HFF-Myc (cell line): ENCODE measurements around the gene NEMP2.

Experiments
- DNase-seq: peaks from one replicate; pipeline ENCODE4 v3.0.0-alpha.2; 2011; ENCODE audit warnings: low read depth; ENCODE audit errors: extremely low read depth
- H3K4me3 ChIP-seq: replicated peaks from 2 replicates; pipeline ENCODE4 v1.5.1; 2011; ENCODE audit warnings: low read depth, mild to moderate bottlenecking, control low read depth, low read length
- CTCF ChIP-seq: IDR thresholded peaks from 2 replicates; pipeline ENCODE4 v1.5.1; 2012; ENCODE audit warnings: mild to moderate bottlenecking, low read depth, low read length, control low read depth; ENCODE audit errors: missing control alignments

Gene NEMP2

GRCh38 chr2:190527918-190528317 is 6.6 kb downstream of the NEMP2 start:
- DNase-seq: no peak
- no peak for TF ChIP-seq CTCF
- H3K4me3 ChIP-seq: no peak overlapping the region

- TF ChIP-seq CTCF: no peak
- DNase-seq: no peak
- no peak overlapping the region for H3K4me3 ChIP-seq
These were observed 7.3 kb downstream of the NEMP2 start for GRCh38 chr2:190527214-190527613.

GRCh38 chr2:190526105-190526750 is 8.3 kb downstream of the NEMP2 start:
- no peak for TF ChIP-seq CTCF
- H3K4me3 ChIP-seq: no peak overlapping the region
- DNase-seq: no peak

GRCh38 chr2:190524928-190525327 is 9.6 kb downstream of the NEMP2 start:
- no peak overlapping the region for H3K4me3 ChIP-seq
- no peak for TF ChIP-seq CTCF
- no peak for DNase-seq

GRCh38 chr2:190519975-190520767 is 14.4 kb downstream of the NEMP2 start:
- TF ChIP-seq CTCF: no peak

GRCh38 chr2:190517468-190517867 is 17.1 kb downstream of the NEMP2 start:
- no peak for TF ChIP-seq CTCF
- no peak for DNase-seq
- no peak overlapping the region for H3K4me3 ChIP-seq

More at GRCh38 chr2:190519975-190520767, 14.4 kb downstream of the NEMP2 start:
- no peak overlapping the region for H3K4me3 ChIP-seq
- no peak for DNase-seq

- no peak overlapping the region for H3K4me3 ChIP-seq
- no peak for DNase-seq
These were observed 18.8 kb downstream of the NEMP2 start for GRCh38 chr2:190515687-190516086.

More at GRCh38 chr2:190515687-190516086, 18.8 kb downstream of the NEMP2 start:
- no peak for TF ChIP-seq CTCF
